SU-DHL-6 (cell line): ENCODE results near the gene CITED2.

Experiments used
- H2AFZ ChIP-seq: fragments of 200-600 bp; sonication (generic); 2 replicates; pipeline ENCODE4 v1.6.1; 2014; ENCODE audit warnings: low read depth, mild to moderate bottlenecking, moderate library complexity, mixed read lengths, antibody characterized with exemption, low read length; ENCODE audit not compliant: severe bottlenecking
- H3F3A ChIP-seq: fragments of 200-600 bp; shearing (Covaris generic); 2 replicates; pipeline ENCODE4 v1.6.0; 2016; ENCODE audit warnings: antibody characterized with exemption, mild to moderate bottlenecking; ENCODE audit not compliant: insufficient read depth
- H3K27ac ChIP-seq: fragments of 200-600 bp; sonication (generic); 2 replicates; pipeline ENCODE4 v1.5.1; 2016; ENCODE audit warnings: low read depth, mild to moderate bottlenecking, low read length, moderate library complexity, mixed read lengths
- H3K27me3 ChIP-seq: fragments of 200-600 bp; sonication (generic), shearing (Covaris generic); 2 replicates; pipeline ENCODE4 v1.6.0; 2014; ENCODE audit warnings: mild to moderate bottlenecking, low read length
- H3K36me3 ChIP-seq: fragments of 200-600 bp; sonication (generic); 2 replicates; pipeline ENCODE4 v1.6.1; 2014; ENCODE audit warnings: mild to moderate bottlenecking, low read length, mixed read lengths
- H3K4me2 ChIP-seq: fragments of 300-600, 200-600 bp; shearing (Covaris generic), sonication (generic); 2 replicates; pipeline ENCODE4 v1.6.0; 2014; ENCODE audit warnings: low read length, low read depth, mild to moderate bottlenecking; ENCODE audit not compliant: poor library complexity, severe bottlenecking
- H3K4me3 ChIP-seq: fragments of 200-600 bp; sonication (generic); 2 replicates; pipeline ENCODE4 v1.5.1; 2014; ENCODE audit warnings: antibody characterized with exemption, low read length, mild to moderate bottlenecking, mixed read lengths; ENCODE audit not compliant: insufficient read depth, poor library complexity, severe bottlenecking
- H3K79me2 ChIP-seq: fragments of 200-600 bp; sonication (generic); 2 replicates; pipeline ENCODE4 v1.6.1; 2014; ENCODE audit warnings: mild to moderate bottlenecking, low read length, moderate library complexity; ENCODE audit not compliant: insufficient read depth
- H3K9ac ChIP-seq: fragments of 200-600 bp; sonication (generic); 2 replicates; pipeline ENCODE4 v1.7.0; 2014; ENCODE audit warnings: mild to moderate bottlenecking, low read length
- H3K9me2 ChIP-seq: fragments of 200-600 bp; sonication (generic); replicated peaks from 2 replicates; pipeline ENCODE4 v1.6.1; 2014; ENCODE audit warnings: low read length; ENCODE audit not compliant: insufficient read depth
- H3K9me3 ChIP-seq: fragments of 200-600 bp; sonication (generic); 2 replicates; pipeline ENCODE4 v1.6.1; 2014; ENCODE audit warnings: low read length, mixed read lengths; ENCODE audit not compliant: insufficient read depth
- H4K20me1 ChIP-seq: fragments of 200-600 bp; sonication (generic); 2 replicates; pipeline ENCODE4 v1.6.1; 2014; ENCODE audit warnings: low read depth, mild to moderate bottlenecking, antibody characterized with exemption, low read length, moderate library complexity, mixed read lengths
- EZH2phosphoT487 ChIP-seq: fragments of 200-600 bp; sonication (generic), shearing (Covaris generic); conservative IDR thresholded peaks from 2 replicates; pipeline ENCODE4 v1.6.1; 2018; ENCODE audit warnings: mild to moderate bottlenecking, antibody characterized with exemption, low read length, moderate library complexity, mixed read lengths
- TF ChIP-seq, protein P1 (sequence below): fragments of 200-600 bp; sonication (generic); IDR thresholded peaks from one replicate; pipeline ENCODE4 v1.5.1; 2017; ENCODE audit warnings: antibody characterized with exemption, mild to moderate bottlenecking, low read length, moderate library complexity; ENCODE audit not compliant: insufficient read depth, poor library complexity, severe bottlenecking

The CITED2 gene

DNA sequence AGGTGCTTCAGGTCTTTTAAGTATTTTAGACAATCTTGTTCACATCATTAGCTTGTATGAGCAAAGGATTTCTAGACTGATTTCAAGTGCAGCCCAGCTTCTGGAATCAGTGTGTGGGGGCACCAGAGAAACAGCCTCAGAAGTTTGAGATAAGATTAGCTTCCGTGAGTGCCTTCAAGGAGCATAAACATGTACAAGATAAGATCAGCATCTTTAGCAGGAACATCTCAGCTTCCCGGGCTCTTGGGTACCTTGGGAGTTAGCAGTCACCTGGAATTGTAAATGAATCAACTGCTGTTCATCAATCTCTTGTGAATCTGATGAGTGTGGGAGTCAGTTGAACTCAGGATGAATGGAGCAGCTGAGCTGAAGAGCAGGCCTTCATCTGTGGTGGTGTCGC is 12.0 kb upstream of the CITED2 start:
- Histone ChIP-seq H3K79me2 (no peaks in the 10 kb centered on the region), H2AFZ (no peak overlapping the region), H4K20me1 (no peaks in the 10 kb centered on the region), H3K9me3 (no peaks in the 10 kb centered on the region), H3K4me3 (no peak overlapping the region), H3K4me2 (no peak overlapping the region), H3F3A (no peaks in the 10 kb centered on the region), H3K27ac (no peak overlapping the region), H3K9ac (no peak overlapping the region), H3K27me3 (no peaks in the 10 kb centered on the region), H3K36me3 (no peaks in the 10 kb centered on the region), H3K9me2 (no peaks in the 10 kb centered on the region)
- TF ChIP-seq EZH2phosphoT487: no peak
- TF ChIP-seq, protein P1, sequence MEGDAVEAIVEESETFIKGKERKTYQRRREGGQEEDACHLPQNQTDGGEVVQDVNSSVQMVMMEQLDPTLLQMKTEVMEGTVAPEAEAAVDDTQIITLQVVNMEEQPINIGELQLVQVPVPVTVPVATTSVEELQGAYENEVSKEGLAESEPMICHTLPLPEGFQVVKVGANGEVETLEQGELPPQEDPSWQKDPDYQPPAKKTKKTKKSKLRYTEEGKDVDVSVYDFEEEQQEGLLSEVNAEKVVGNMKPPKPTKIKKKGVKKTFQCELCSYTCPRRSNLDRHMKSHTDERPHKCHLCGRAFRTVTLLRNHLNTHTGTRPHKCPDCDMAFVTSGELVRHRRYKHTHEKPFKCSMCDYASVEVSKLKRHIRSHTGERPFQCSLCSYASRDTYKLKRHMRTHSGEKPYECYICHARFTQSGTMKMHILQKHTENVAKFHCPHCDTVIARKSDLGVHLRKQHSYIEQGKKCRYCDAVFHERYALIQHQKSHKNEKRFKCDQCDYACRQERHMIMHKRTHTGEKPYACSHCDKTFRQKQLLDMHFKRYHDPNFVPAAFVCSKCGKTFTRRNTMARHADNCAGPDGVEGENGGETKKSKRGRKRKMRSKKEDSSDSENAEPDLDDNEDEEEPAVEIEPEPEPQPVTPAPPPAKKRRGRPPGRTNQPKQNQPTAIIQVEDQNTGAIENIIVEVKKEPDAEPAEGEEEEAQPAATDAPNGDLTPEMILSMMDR: no peak

- H3K4me2 ChIP-seq: no peak overlapping the region
- no peaks in the 10 kb centered on the region for H3F3A ChIP-seq
- H4K20me1 ChIP-seq: no peaks in the 10 kb centered on the region
- H3K4me3 ChIP-seq: no peak overlapping the region
- H3K27me3 ChIP-seq: no peaks in the 10 kb centered on the region
- no peaks in the 10 kb centered on the region for H3K9me3 ChIP-seq
- no peaks in the 10 kb centered on the region for H3K9me2 ChIP-seq
- no peak for TF ChIP-seq EZH2phosphoT487
- TF ChIP-seq, protein P1: no peak
- H2AFZ ChIP-seq: no peak overlapping the region
- no peaks in the 10 kb centered on the region for H3K79me2 ChIP-seq
- no peaks in the 10 kb centered on the region for H3K36me3 ChIP-seq
- no peak overlapping the region for H3K9ac ChIP-seq
- H3K27ac ChIP-seq: no peak overlapping the region
Measured at GRCh38 chr6:139381216-139381865, 6.9 kb upstream of the CITED2 start.

DNA sequence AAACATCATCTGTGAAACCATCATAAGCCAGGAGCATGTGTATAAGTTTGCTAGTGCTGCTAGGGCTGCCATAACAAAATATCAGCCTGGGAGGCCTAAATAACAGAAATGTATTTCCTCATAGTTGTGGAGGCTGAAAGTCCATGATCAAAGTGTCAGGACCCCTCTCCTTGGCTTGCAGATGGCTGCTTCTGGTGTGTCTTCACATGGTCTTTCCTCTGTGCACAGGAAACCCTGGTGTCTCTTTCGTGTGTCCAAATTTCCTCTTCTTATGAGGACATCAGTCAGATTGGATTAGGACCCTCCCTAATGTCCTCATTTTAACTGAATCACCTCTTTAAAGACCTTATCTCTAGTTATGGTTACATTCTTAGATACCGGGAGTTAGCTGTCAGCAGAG is 6.2 kb upstream of the CITED2 start:
- TF ChIP-seq, protein P1: no peak
- no peak for TF ChIP-seq EZH2phosphoT487
- Histone ChIP-seq H3K9me2 (no peaks in the 10 kb centered on the region), H3K4me3 (no peak overlapping the region), H3K4me2 (no peak overlapping the region), H4K20me1 (no peaks in the 10 kb centered on the region), H2AFZ (no peak overlapping the region), H3K36me3 (no peaks in the 10 kb centered on the region), H3K79me2 (no peaks in the 10 kb centered on the region), H3K9me3 (no peaks in the 10 kb centered on the region), H3K9ac (no peak overlapping the region), H3K27me3 (no peaks in the 10 kb centered on the region), H3F3A (peaks cover 3% of the 10 kb centered on the region; the same call in 1 of the 2 replicates), H3K27ac (no peak overlapping the region)
